ENCODE results near the gene PALM2AKAP2. TPM values are rescaled to one million over a fixed set of nuclear protein-coding genes. Genes with fewer than 3 reads are reported as not detected.
A peak's percentile ranks its signal among the peaks of the same experiment; 100 is the strongest.

PALM2AKAP2 gene
- polyA plus RNA-seq (ENCODE audit: insufficient read length in 4 of 4) = 10 to 100 TPM in 1 of 4 donors, 1 to 10 TPM in 3; 9.0 to 10.6 (median 9.7) TPM

- DNase-seq (ENCODE audit: low read depth in 4 of 4, low spot score in 2 of 4) = peak in 1 of 4 donors; percentile 34
Measured at GRCh38 chr9:109779711-109780452, at the start of gene PALM2AKAP2. TSS of gene PALM2AKAP2 (plus strand) at chr9:109780198. CDS start at chr9:109780489, 291 bp downstream.

GRCh38 chr9:109730228-109730627, 49.8 kb upstream of the PALM2AKAP2 start:
- no peak for DNase-seq (ENCODE audit: low read depth in 4 of 4, low spot score in 2 of 4)

GRCh38 chr9:109733690-109734089, 46.3 kb upstream of the PALM2AKAP2 start:
- DNase-seq (ENCODE audit: low read depth in 4 of 4, low spot score in 2 of 4) = no peak

- no peak for DNase-seq (ENCODE audit: low read depth in 4 of 4, low spot score in 2 of 4)
Measured at GRCh38 chr9:109734814-109735213, 45.2 kb upstream of the PALM2AKAP2 start.

- DNase-seq (ENCODE audit: low read depth in 4 of 4, low spot score in 2 of 4) = no peak
Measured at GRCh38 chr9:109735801-109736200, 44.2 kb upstream of the PALM2AKAP2 start.

GRCh38 chr9:109737295-109737694, 42.7 kb upstream of the PALM2AKAP2 start:
- DNase-seq (ENCODE audit: low read depth in 4 of 4, low spot score in 2 of 4) = no peak

- DNase-seq (ENCODE audit: low read depth in 4 of 4, low spot score in 2 of 4) = no peak
Measured at GRCh38 chr9:109739760-109740159, 40.2 kb upstream of the PALM2AKAP2 start.

- DNase-seq (ENCODE audit: low read depth in 4 of 4, low spot score in 2 of 4) = no peak
Measured at GRCh38 chr9:109742776-109743348, 37.1 kb upstream of the PALM2AKAP2 start.

- no peak for DNase-seq (ENCODE audit: low read depth in 4 of 4, low spot score in 2 of 4)
Measured at GRCh38 chr9:109743696-109744095, 36.3 kb upstream of the PALM2AKAP2 start.

- DNase-seq (ENCODE audit: low read depth in 4 of 4, low spot score in 2 of 4) = peak in 1 of 4 donors; percentile 43
Measured at GRCh38 chr9:109745335-109746283, 34.4 kb upstream of the PALM2AKAP2 start.

- peak in 1 of 4 donors; percentile 55 for DNase-seq (ENCODE audit: low read depth in 4 of 4, low spot score in 2 of 4)
Measured at GRCh38 chr9:109751253-109751652, 28.7 kb upstream of the PALM2AKAP2 start.

GRCh38 chr9:109753308-109753707, 26.7 kb upstream of the PALM2AKAP2 start:
- no peak for DNase-seq (ENCODE audit: low read depth in 4 of 4, low spot score in 2 of 4)

GRCh38 chr9:109755040-109755439, 25.0 kb upstream of the PALM2AKAP2 start:
- no peak for DNase-seq (ENCODE audit: low read depth in 4 of 4, low spot score in 2 of 4)

GRCh38 chr9:109759589-109759988, 20.4 kb upstream of the PALM2AKAP2 start:
- no peak for DNase-seq (ENCODE audit: low read depth in 4 of 4, low spot score in 2 of 4)

GRCh38 chr9:109765278-109765677, 14.7 kb upstream of the PALM2AKAP2 start:
- no peak for DNase-seq (ENCODE audit: low read depth in 4 of 4, low spot score in 2 of 4)

GRCh38 chr9:109765830-109766229, 14.2 kb upstream of the PALM2AKAP2 start:
- no peak for DNase-seq (ENCODE audit: low read depth in 4 of 4, low spot score in 2 of 4)

GRCh38 chr9:109766351-109766750, 13.6 kb upstream of the PALM2AKAP2 start:
- no peak for DNase-seq (ENCODE audit: low read depth in 4 of 4, low spot score in 2 of 4)

- DNase-seq (ENCODE audit: low read depth in 4 of 4, low spot score in 2 of 4) = no peak
Measured at GRCh38 chr9:109767404-109767803, 12.6 kb upstream of the PALM2AKAP2 start.

- no peak for DNase-seq (ENCODE audit: low read depth in 4 of 4, low spot score in 2 of 4)
Measured at GRCh38 chr9:109767814-109768213, 12.2 kb upstream of the PALM2AKAP2 start.

GRCh38 chr9:109769250-109769649, 10.7 kb upstream of the PALM2AKAP2 start:
- DNase-seq (ENCODE audit: low read depth in 4 of 4, low spot score in 2 of 4) = no peak

GRCh38 chr9:109770101-109770500, 9.9 kb upstream of the PALM2AKAP2 start:
- DNase-seq (ENCODE audit: low read depth in 4 of 4, low spot score in 2 of 4) = no peak
